ENCODE data around the gene ST3GAL3.

The ST3GAL3 gene

DNA sequence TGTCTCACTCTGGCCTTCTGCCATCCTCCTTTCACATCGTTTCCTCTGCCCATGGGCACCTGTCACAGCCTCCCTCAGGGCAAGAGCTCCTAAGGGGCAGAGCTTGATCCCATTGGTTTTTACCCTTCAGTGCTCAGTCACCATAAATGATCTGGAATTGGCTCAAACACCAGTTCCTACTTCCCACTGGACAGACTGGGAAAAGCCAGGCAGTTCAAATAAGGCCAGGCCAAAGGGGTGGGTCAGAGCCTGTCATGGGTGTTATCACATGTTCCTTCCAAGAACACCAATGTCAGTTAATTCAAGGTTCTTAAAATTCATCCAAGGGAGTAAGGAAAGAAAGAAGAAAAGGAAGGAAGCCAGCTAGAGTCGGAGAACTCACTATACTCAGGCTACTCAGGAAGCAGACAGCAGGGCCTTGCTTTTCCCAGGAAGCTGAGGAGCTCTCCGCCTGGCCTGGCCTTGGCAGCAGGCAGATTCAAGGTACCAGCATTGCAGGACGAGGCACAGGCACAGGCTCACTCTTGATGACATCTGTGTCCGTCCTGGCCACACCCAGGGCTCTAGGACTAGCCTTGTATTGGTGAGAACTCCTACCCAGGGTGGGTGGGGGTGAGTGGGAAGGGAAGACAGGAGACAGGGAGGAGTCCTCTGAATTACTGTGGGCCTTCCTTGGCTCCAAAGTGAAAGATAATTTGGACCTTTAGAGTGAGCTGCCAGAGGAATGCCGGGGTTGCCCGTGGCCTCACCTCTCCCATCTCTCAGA, 194.0 kb downstream of the ST3GAL3 start:
- peaks cover 4% of the 10 kb centered on the region for H3K4me1 Mint-ChIP-seq
- H3K4me3 Mint-ChIP-seq = no peak overlapping the region
- no peak for DNase-seq
- H3K27me3 Mint-ChIP-seq (ENCODE audit: low read depth, poor library complexity) = peaks cover 9% of the 10 kb centered on the region
- H3K36me3 Mint-ChIP-seq (ENCODE audit: low read depth) = peaks cover 24% of the 10 kb centered on the region
- H3K9me3 Mint-ChIP-seq = peaks cover under 1% of the 10 kb centered on the region
- TF ChIP-seq, protein P1, sequence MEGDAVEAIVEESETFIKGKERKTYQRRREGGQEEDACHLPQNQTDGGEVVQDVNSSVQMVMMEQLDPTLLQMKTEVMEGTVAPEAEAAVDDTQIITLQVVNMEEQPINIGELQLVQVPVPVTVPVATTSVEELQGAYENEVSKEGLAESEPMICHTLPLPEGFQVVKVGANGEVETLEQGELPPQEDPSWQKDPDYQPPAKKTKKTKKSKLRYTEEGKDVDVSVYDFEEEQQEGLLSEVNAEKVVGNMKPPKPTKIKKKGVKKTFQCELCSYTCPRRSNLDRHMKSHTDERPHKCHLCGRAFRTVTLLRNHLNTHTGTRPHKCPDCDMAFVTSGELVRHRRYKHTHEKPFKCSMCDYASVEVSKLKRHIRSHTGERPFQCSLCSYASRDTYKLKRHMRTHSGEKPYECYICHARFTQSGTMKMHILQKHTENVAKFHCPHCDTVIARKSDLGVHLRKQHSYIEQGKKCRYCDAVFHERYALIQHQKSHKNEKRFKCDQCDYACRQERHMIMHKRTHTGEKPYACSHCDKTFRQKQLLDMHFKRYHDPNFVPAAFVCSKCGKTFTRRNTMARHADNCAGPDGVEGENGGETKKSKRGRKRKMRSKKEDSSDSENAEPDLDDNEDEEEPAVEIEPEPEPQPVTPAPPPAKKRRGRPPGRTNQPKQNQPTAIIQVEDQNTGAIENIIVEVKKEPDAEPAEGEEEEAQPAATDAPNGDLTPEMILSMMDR (IDR thresholded peaks at IDR 0.05) = no peak
- H3K27ac Mint-ChIP-seq = no peak overlapping the region

DNA sequence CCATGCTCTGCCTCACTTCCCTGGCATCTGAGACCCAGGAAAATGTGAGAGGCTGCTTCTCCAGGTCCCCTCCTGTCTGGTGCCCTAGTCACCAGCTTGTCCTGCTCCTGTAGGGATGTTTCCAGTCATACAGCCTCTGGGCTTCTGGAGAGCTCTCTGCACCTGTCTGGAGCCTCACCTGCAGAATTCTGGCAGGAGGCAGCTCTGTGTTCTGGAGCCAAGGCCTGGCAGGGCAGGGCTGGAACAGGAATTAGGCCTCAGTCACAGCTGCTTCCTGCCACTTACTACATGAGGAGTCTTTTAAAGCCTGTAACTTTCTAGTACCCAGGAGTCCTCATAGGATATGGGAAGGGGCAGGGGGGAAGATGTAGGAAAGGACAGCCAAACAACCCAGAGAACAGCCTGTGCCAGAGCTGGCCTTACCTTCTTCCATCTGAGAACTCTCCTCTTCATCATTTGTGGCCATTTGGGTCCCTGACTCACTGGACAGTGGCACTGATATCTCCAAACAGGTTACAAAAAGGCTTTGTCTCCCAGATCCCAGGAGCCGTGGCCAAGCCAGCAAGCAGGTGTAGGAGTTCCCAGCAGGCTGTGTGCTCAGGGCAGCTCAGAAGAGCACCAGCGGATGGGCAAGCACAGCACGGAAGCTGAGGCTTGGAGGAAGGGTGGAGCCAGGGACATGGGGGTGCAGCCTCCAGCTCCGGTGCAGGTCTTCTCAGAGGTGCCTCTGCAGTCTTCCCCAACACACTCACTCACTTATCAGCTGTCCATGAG, 194.9 kb downstream of the ST3GAL3 start:
- Mint-ChIP-seq H3K27me3 (ENCODE audit: low read depth, poor library complexity) (peaks cover 9% of the 10 kb centered on the region), H3K4me3 (no peak overlapping the region), H3K9me3 (peaks cover 4% of the 10 kb centered on the region), H3K27ac (peak overlapping the region; percentile 77), H3K36me3 (ENCODE audit: low read depth) (peaks cover 21% of the 10 kb centered on the region), H3K4me1 (peaks cover 4% of the 10 kb centered on the region)
- TF ChIP-seq, protein P1 (IDR thresholded peaks at IDR 0.05) = no peak
- DNase-seq = no peak

DNA sequence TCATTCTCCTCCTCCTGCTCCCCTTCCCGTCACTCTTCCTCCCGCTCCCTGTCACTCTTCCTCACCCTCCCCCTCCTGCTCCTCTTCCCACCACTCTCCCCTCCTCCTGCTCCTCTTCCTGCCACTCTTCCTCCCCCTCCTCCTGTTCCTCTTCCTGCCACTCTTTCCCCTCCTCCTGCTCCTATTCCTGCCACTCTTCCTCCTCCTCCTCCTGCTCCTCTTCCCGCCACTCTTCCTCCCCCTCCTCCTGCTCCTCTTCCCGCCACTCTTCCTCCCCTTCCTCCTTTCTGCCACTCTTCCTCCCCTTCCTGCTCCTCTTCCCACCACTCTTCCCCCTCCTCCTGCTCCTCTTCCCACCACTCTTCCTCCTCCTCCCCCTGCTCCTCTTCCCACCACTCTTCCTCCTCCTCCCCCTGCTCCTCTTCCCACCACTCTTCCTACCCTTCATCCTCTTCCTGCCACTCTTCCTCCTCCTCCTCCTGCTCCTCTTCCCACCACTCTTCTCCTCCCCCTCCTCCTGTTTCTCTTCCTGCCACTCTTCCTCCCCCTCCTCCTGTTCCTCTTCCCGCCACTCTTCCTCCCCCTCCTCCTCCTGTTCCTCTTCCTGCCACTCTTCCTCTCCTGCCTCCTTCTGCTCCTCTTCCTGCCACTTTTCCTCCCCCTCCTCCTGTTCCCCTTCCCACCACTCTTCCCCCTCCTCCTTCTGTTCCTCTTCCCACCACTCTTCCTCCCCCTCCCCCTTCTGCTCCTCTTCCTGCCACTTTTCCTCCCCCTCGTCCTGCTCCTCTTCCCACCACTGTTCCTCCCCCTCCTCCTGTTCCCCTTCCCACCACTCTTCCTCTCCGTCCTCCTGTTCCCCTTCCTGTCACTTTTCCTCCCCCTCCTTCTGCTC, 197.6 kb downstream of the ST3GAL3 start:
- TF ChIP-seq, protein P1 (IDR thresholded peaks at IDR 0.05) = no peak
- no peak overlapping the region for H3K4me3 Mint-ChIP-seq
- no peak overlapping the region for H3K27ac Mint-ChIP-seq
- H3K27me3 Mint-ChIP-seq (ENCODE audit: low read depth, poor library complexity) = peaks cover 9% of the 10 kb centered on the region
- peaks cover 4% of the 10 kb centered on the region for H3K9me3 Mint-ChIP-seq
- no peak for DNase-seq
- peaks cover 4% of the 10 kb centered on the region for H3K4me1 Mint-ChIP-seq
- peaks cover 19% of the 10 kb centered on the region for H3K36me3 Mint-ChIP-seq (ENCODE audit: low read depth)

DNA sequence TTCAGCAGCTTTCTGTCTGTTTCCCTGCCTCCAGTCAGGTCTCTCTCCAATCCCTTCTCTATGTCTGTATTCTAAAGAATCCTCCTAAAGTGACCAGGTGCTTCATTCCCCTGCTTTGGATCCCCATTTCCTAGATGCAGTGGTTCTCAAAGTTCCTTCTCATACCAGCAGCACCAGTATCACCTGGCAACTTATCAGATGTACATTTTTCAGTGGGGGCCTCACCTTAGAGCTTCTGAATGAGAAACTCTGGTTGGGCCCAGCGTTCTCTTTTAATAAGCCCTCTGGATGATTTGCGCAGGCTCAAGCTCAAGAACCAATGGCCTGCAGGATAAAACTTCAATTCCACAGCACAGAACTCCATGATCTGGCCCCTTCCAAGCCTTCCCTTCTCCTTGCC, 200.9 kb downstream of the ST3GAL3 start:
- H3K36me3 Mint-ChIP-seq (ENCODE audit: low read depth) = peaks cover 16% of the 10 kb centered on the region
- H3K27me3 Mint-ChIP-seq (ENCODE audit: low read depth, poor library complexity) = peaks cover 9% of the 10 kb centered on the region
- peaks cover 4% of the 10 kb centered on the region for H3K9me3 Mint-ChIP-seq
- H3K4me3 Mint-ChIP-seq = no peak overlapping the region
- no peak for DNase-seq
- TF ChIP-seq, protein P1 (IDR thresholded peaks at IDR 0.05) = no peak
- H3K4me1 Mint-ChIP-seq = peaks cover 15% of the 10 kb centered on the region
- no peak overlapping the region for H3K27ac Mint-ChIP-seq

DNA sequence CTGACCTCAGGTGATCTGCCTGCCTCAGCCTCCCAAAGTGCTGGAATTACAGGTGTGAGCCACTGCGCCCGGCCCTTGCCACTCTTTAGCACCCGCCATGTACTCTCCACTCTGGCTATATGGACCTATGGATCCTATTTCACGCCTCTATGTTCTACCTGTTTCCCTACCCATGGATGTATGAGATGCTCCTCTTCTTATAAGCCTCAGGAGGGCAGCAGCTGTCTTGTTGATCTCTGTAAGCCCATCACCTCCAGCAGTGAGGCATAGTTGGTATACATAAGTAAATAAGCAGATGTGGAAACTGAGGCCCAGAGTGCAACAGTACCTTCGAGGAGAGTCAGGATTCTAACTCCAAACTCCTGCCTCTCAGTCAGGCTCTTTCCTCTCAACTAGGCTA, 201.5 kb downstream of the ST3GAL3 start:
- TF ChIP-seq, protein P1 (IDR thresholded peaks at IDR 0.05) = no peak
- Mint-ChIP-seq H3K27me3 (ENCODE audit: low read depth, poor library complexity) (peaks cover 9% of the 10 kb centered on the region), H3K4me3 (no peak overlapping the region), H3K27ac (peak overlapping the region; percentile 18), H3K36me3 (ENCODE audit: low read depth) (peaks cover 16% of the 10 kb centered on the region), H3K9me3 (peaks cover 4% of the 10 kb centered on the region), H3K4me1 (peaks cover 21% of the 10 kb centered on the region)
- no peak for DNase-seq
